KMS-11 (cell line): Measurements from ENCODE around the gene ABHD2.

ENCODE experiments used
- H2AFZ ChIP-seq: fragments of 200-600 bp; sonication (generic); 2 replicates; pipeline ENCODE4 v1.6.1; 2016; ENCODE audit warnings: antibody characterized with exemption, mixed run types, low read depth
- H3K27ac ChIP-seq: fragments of 200-600 bp; sonication (generic); 2 replicates; pipeline ENCODE4 v1.6.1; 2016; ENCODE audit warnings: mild to moderate bottlenecking, mixed run types
- H3K27me3 ChIP-seq: fragments of 200-600 bp; sonication (generic); 2 replicates; pipeline ENCODE4 v1.6.1; 2017; ENCODE audit warnings: mild to moderate bottlenecking, low read depth, mixed run types, moderate library complexity; ENCODE audit not compliant: insufficient read depth
- H3K36me3 ChIP-seq: fragments of 200-600 bp; sonication (generic); 2 replicates; pipeline ENCODE4 v1.6.1; 2017; ENCODE audit warnings: mild to moderate bottlenecking, mixed run types; ENCODE audit not compliant: insufficient read depth
- H3K4me1 ChIP-seq: fragments of 200-600 bp; sonication (generic); 2 replicates; pipeline ENCODE4 v1.6.1; 2016; ENCODE audit warnings: mild to moderate bottlenecking, low read depth, mixed run types; ENCODE audit not compliant: poor library complexity, severe bottlenecking
- H3K4me2 ChIP-seq: fragments of 200-600 bp; sonication (generic); 2 replicates; pipeline ENCODE4 v1.7.0; 2016; ENCODE audit warnings: mild to moderate bottlenecking, mixed run types
- H3K4me3 ChIP-seq: fragments of 200-600 bp; sonication (generic); IDR thresholded peaks from 2 replicates; pipeline ENCODE4 v1.6.1; 2017; ENCODE audit warnings: low read depth, low read length, mixed read lengths; ENCODE audit not compliant: insufficient read depth
- H3K79me2 ChIP-seq: fragments of 200-600 bp; sonication (generic); 2 replicates; pipeline ENCODE4 v1.6.1; 2016; ENCODE audit warnings: low read depth, mixed run types; ENCODE audit not compliant: insufficient read depth
- H3K9ac ChIP-seq: fragments of 200-600 bp; sonication (generic); 2 replicates; pipeline ENCODE4 v1.6.1; 2016; ENCODE audit warnings: mild to moderate bottlenecking, mixed run types
- H4K20me1 ChIP-seq: fragments of 200-600 bp; sonication (generic); 2 replicates; pipeline ENCODE4 v1.6.1; 2016; ENCODE audit warnings: mild to moderate bottlenecking, mixed run types; ENCODE audit not compliant: insufficient read depth
- CTCF ChIP-seq: fragments of 200-600 bp; sonication (generic); conservative IDR thresholded peaks from 2 replicates; pipeline ENCODE4 v1.6.1; 2017; ENCODE audit warnings: low read depth, mild to moderate bottlenecking, antibody characterized with exemption, low read length, moderate library complexity, mixed read lengths

The ABHD2 gene

DNA sequence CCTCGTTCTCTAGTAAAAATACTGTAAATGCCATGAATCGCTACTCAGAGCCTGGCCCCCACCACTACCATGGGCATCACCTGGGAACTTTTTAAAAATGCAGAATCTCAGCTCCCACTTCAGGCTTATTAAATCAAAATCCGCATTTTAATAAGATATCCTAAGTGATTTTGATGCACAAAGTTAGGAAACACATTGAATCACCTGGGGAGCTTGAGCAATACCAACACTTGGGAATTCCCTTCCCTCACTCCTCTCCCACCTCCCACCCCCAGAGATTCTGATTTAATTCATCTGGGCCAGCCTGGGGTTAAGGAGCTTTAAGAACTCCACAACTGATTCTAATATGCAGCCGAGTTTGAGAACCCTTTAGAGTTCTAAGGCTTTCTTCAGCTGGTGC is 106.4 kb downstream of the ABHD2 start:
- H3K9ac ChIP-seq: no peak overlapping the region
- H4K20me1 ChIP-seq: no peaks in the 10 kb centered on the region
- TF ChIP-seq CTCF: no peak
- H3K4me3 ChIP-seq: no peak overlapping the region
- H3K36me3 ChIP-seq: peaks cover 3% of the 10 kb centered on the region; the same call in 1 of the 2 replicates
- H3K4me1 ChIP-seq: peaks cover 46% of the 10 kb centered on the region
- H3K79me2 ChIP-seq: no peaks in the 10 kb centered on the region
- H2AFZ ChIP-seq: no peak overlapping the region
- no peaks in the 10 kb centered on the region for H3K27me3 ChIP-seq
- H3K27ac ChIP-seq: no peak overlapping the region
- H3K4me2 ChIP-seq: no peak overlapping the region

GRCh38 chr15:89195836-89196235 is 107.6 kb downstream of the ABHD2 start:
- Histone ChIP-seq H3K27me3 (no peaks in the 10 kb centered on the region), H3K4me2 (peak overlapping the region; percentile 67; the same call in 1 of the 2 replicates), H4K20me1 (no peaks in the 10 kb centered on the region), H3K4me1 (peaks cover 46% of the 10 kb centered on the region), H2AFZ (no peak overlapping the region), H3K9ac (no peak overlapping the region), H3K79me2 (no peaks in the 10 kb centered on the region), H3K4me3 (no peak overlapping the region), H3K36me3 (peaks cover 3% of the 10 kb centered on the region; the same call in 1 of the 2 replicates), H3K27ac (no peak overlapping the region)
- no peak for TF ChIP-seq CTCF

GRCh38 chr15:89196241-89196640 is 108.0 kb downstream of the ABHD2 start:
- TF ChIP-seq CTCF: no peak
- no peaks in the 10 kb centered on the region for H3K79me2 ChIP-seq
- peak overlapping the region; percentile 56; the same call in 1 of the 2 replicates for H3K27ac ChIP-seq
- H3K4me3 ChIP-seq: no peak overlapping the region
- no peaks in the 10 kb centered on the region for H4K20me1 ChIP-seq
- no peak overlapping the region for H2AFZ ChIP-seq
- H3K9ac ChIP-seq: no peak overlapping the region
- H3K27me3 ChIP-seq: no peaks in the 10 kb centered on the region
- H3K4me1 ChIP-seq: peaks cover 46% of the 10 kb centered on the region
- H3K4me2 ChIP-seq: peak overlapping the region; percentile 67; the same call in 1 of the 2 replicates
- H3K36me3 ChIP-seq: peaks cover 3% of the 10 kb centered on the region; the same call in 1 of the 2 replicates

DNA sequence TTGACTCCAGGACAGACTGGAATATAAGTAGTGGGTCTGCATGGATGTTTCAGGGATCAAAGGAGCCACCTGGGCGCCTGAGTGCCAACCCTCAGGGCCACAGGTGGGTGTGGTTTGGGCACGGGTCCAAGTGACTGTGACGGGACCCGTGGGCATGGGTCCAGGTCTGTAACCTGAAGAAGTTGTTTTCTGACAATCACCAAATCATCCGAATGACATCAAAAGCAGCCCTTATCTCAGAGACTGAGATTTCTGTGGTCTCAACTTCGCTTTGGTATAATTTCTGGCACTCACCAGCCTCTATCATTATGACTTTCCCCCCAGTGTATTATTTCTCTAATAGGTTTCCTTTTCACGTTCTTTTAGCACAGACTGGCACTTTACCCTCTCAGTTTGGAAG is 108.7 kb downstream of the ABHD2 start:
- H2AFZ ChIP-seq: no peak overlapping the region
- no peak overlapping the region; the same call in 1 of the 2 replicates for H3K9ac ChIP-seq
- no peaks in the 10 kb centered on the region for H3K27me3 ChIP-seq
- H3K4me2 ChIP-seq: peak overlapping the region; percentile 67
- H3K79me2 ChIP-seq: no peaks in the 10 kb centered on the region
- H3K4me3 ChIP-seq: no peak overlapping the region
- H3K27ac ChIP-seq: peak overlapping the region; percentile 56
- no peak for TF ChIP-seq CTCF
- H3K4me1 ChIP-seq: peaks cover 46% of the 10 kb centered on the region
- H4K20me1 ChIP-seq: no peaks in the 10 kb centered on the region
- H3K36me3 ChIP-seq: peaks cover 3% of the 10 kb centered on the region; the same call in 1 of the 2 replicates
